Cortex of kidney (tissue), 1 donor: ENCODE measurements around the gene TBX1.

Experiments
- DNase-seq: peaks from one replicate; lab custom pipeline; 2025; lab: John Stamatoyannopoulos, UW

The TBX1 gene

DNA sequence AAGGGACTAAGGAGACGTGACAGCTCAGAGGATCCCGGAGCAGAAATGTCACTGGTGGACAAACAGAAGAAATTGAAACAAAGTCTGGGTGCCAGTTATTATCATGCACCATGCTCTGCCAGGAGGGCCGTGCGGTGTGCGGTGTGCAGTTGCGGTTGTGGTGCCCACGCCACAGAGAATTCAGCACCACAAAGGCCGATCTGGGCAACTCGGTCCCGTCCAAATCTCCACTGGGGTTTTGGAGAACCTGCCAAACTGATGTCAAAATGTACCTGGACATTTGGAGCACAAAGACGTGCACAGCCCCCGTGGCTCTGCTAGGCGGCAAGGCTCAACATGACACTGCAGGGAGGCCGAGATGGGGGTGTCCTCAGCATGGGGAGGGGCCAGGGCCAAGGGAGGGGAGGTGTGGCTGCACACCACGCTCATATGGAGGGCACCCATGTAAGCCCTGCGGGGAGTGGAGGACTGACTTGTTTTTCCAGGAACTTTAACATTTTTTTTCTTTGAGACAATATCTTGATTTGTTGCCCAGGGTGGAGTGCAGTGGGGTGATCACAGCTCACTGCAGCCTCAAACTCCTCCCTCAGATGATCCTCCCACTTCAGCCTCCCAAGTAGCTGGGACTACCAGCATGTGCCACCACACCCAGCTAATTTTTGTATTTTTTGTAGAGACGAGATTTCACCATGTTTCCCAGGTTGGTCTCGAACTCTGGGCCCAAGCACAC lies 54.7 kb downstream of the TBX1 start:
- no peak for DNase-seq

DNA sequence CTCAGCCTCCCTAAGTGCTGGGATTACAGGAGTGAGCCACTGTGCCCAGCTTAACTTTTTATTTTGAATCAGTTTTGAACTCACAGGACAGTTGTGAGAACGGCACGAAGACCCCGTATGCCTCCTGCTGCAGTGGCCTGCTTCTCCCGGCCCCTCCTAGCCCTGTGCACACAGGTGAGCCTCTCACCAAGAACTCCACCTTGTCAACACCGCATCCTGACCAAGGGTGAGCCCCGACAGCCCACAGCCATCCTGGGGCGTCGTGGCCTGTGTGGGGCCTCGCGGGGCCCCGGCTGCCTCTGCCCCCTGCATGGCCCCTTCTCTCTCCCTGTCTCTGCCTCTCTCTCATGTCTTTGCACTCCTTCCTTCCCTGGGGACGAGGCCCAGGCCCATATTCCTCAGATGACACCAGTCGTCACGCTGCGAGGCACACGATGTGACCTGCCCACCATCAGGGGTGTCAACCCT lies 55.3 kb downstream of the TBX1 start:
- DNase-seq = no peak

- no peak for DNase-seq
Measured at GRCh38 chr22:19816372-19817119, 56.0 kb downstream of the TBX1 start.
